GM12891 (cell line): Measurements from ENCODE around the gene FAM167B.
A peak's percentile ranks its signal among the peaks of the same experiment; 100 is the strongest.

Experiments
- POLR2A ChIP-seq: IDR thresholded peaks from 2 replicates; pipeline ENCODE4 v1.6.1; 2011; ENCODE audit warnings: low read depth, low read length, control low read depth
- POLR2AphosphoS5 ChIP-seq: IDR thresholded peaks from 2 replicates; pipeline ENCODE4 v1.6.1; 2011; ENCODE audit warnings: low read depth, low read length, control low read depth
- SPI1 ChIP-seq: IDR thresholded peaks from 2 replicates; pipeline ENCODE4 v1.6.1; 2011; ENCODE audit warnings: low read depth, low read length, control low read depth

DNA sequence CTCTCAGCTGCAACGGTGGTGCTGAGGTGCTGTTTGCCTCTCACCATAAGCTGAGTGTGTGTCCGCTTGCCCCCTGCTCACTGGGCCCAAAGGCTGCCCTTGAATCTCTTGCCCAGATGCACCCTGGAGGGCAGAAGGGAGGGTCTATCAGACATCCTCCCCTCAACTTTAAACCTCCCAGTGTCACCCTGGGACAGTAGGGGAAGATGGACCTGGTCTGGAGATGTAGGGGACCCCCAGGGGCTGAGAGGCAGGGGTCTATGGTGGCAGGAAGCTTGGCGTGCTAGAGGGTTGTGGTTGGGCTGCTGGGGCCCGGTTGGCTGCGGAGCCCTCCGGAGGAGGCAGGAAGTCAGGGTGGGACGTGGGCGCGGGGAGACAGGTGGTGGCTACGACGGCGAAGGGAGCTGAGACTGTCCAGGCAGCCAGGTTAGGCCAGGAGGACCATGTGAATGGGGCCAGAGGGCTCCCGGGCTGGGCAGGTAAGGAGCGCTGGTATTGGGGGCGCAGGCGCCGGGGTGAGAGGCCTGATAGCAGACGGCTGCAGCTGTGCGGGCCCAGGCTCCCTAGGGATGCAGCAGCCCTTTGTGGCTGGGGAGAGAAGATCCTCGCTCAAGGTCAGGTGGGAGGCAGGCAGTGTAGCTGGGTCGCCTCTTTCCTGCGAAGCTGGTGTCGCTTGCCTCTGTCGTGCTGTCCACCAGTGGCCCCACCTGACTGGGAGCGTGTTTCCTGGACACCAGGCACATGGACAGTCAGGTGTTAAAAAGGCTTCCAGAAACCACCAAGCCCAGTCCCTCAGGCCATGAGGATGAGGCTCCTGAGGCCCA lies 4.1 kb downstream of the FAM167B start, which contains the start of gene LCK:
- TF ChIP-seq POLR2A (peak; percentile 96), SPI1 (peak; percentile 40; the same call in 1 of the 2 replicates), POLR2AphosphoS5 (peak; percentile 95)
